Measurements from ENCODE around the gene DISP1.

DISP1 gene, protein sequence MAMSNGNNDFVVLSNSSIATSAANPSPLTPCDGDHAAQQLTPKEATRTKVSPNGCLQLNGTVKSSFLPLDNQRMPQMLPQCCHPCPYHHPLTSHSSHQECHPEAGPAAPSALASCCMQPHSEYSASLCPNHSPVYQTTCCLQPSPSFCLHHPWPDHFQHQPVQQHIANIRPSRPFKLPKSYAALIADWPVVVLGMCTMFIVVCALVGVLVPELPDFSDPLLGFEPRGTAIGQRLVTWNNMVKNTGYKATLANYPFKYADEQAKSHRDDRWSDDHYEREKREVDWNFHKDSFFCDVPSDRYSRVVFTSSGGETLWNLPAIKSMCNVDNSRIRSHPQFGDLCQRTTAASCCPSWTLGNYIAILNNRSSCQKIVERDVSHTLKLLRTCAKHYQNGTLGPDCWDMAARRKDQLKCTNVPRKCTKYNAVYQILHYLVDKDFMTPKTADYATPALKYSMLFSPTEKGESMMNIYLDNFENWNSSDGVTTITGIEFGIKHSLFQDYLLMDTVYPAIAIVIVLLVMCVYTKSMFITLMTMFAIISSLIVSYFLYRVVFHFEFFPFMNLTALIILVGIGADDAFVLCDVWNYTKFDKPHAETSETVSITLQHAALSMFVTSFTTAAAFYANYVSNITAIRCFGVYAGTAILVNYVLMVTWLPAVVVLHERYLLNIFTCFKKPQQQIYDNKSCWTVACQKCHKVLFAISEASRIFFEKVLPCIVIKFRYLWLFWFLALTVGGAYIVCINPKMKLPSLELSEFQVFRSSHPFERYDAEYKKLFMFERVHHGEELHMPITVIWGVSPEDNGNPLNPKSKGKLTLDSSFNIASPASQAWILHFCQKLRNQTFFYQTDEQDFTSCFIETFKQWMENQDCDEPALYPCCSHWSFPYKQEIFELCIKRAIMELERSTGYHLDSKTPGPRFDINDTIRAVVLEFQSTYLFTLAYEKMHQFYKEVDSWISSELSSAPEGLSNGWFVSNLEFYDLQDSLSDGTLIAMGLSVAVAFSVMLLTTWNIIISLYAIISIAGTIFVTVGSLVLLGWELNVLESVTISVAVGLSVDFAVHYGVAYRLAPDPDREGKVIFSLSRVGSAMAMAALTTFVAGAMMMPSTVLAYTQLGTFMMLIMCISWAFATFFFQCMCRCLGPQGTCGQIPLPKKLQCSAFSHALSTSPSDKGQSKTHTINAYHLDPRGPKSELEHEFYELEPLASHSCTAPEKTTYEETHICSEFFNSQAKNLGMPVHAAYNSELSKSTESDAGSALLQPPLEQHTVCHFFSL (N-terminal part only)

GRCh38 chr1:222814536-222815439 is at the start of gene DISP1:
DISP1 (plus strand) TSS chr1:222815039; CDS start chr1:222942824, 127,785 bp downstream.
- no peak for DNase-seq (ENCODE audit: extremely low read depth, low read depth)
- TF ChIP-seq CTCF (IDR thresholded peaks at IDR 0.05; ENCODE audit: low read depth, low read length, missing control alignments) = no peak
- peak within 1 kb of the TSS; percentile 56 for H3K4me3 ChIP-seq (replicated peaks; ENCODE audit: low read depth, low read length)

- no peak for DNase-seq (ENCODE audit: extremely low read depth, low read depth)
- H3K4me3 ChIP-seq (replicated peaks; ENCODE audit: low read depth, low read length) = no peak overlapping the region
- TF ChIP-seq CTCF (IDR thresholded peaks at IDR 0.05; ENCODE audit: low read depth, low read length, missing control alignments) = no peak
Measured at GRCh38 chr1:222767152-222767571, 47.7 kb upstream of the DISP1 start.

DNA sequence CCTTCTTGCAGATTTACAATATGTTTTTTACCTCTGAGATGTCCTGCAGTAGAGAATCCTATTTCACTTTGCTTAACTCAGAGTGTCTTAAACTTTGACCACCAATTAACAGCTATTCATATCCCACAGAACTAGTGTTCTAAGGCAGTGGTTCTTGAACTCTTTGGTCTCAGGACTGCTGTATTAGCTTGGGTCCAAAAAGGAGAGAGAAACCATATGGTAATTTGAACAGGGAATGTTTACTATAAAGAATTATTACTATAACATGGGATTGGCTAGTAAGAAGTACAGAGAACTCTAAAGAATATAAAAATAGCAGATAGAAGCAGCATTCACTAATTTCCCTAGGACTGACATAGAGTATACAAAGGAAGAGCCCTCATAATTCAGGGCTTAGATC is 46.2 kb upstream of the DISP1 start:
- no peak overlapping the region for H3K4me3 ChIP-seq (replicated peaks; ENCODE audit: low read depth, low read length)
- no peak for TF ChIP-seq CTCF (IDR thresholded peaks at IDR 0.05; ENCODE audit: low read depth, low read length, missing control alignments)
- no peak for DNase-seq (ENCODE audit: extremely low read depth, low read depth)

- peak; percentile 32 for TF ChIP-seq CTCF (IDR thresholded peaks at IDR 0.05; ENCODE audit: low read depth, low read length, missing control alignments)
- H3K4me3 ChIP-seq (replicated peaks; ENCODE audit: low read depth, low read length) = no peak overlapping the region
- no peak for DNase-seq (ENCODE audit: extremely low read depth, low read depth)
Measured at GRCh38 chr1:222769181-222769580, 45.7 kb upstream of the DISP1 start.

- TF ChIP-seq CTCF (IDR thresholded peaks at IDR 0.05; ENCODE audit: low read depth, low read length, missing control alignments) = no peak
- DNase-seq (ENCODE audit: extremely low read depth, low read depth) = no peak
- no peak overlapping the region for H3K4me3 ChIP-seq (replicated peaks; ENCODE audit: low read depth, low read length)
Measured at GRCh38 chr1:222769971-222770620, 44.7 kb upstream of the DISP1 start.
